BE2C (cell line): ENCODE measurements around the gene PNMA1.

ENCODE experiments used
- DNase-seq: peaks from one replicate; pipeline ENCODE4 v3.0.0-alpha.2; 2020
- H3K27me3 ChIP-seq: fragments of 250-450 bp; sonication (Bioruptor Pico); 2 replicates; pipeline ENCODE4 v1.5.1; 2020; ENCODE audit warnings: mild to moderate bottlenecking
- H3K36me3 ChIP-seq: fragments of 250-450 bp; sonication (Bioruptor Pico); 2 replicates; pipeline ENCODE4 v1.5.1; 2020; ENCODE audit warnings: mild to moderate bottlenecking
- H3K4me1 ChIP-seq: fragments of 250-450 bp; sonication (Bioruptor Pico); 2 replicates; pipeline ENCODE4 v1.5.1; 2020
- H3K4me3 ChIP-seq: 2 replicates; pipeline ENCODE4 v1.5.1; 2011; ENCODE audit warnings: low read depth, low read length
- H3K9me3 ChIP-seq: fragments of 250-450 bp; sonication (Bioruptor Pico); 2 replicates; pipeline ENCODE4 v1.5.1; 2020
- TF ChIP-seq, protein P1 (sequence below): IDR thresholded peaks from 2 replicates; pipeline ENCODE4 v1.5.1; 2012; ENCODE audit warnings: mild to moderate bottlenecking, low read depth, low read length

PNMA1 gene

DNA sequence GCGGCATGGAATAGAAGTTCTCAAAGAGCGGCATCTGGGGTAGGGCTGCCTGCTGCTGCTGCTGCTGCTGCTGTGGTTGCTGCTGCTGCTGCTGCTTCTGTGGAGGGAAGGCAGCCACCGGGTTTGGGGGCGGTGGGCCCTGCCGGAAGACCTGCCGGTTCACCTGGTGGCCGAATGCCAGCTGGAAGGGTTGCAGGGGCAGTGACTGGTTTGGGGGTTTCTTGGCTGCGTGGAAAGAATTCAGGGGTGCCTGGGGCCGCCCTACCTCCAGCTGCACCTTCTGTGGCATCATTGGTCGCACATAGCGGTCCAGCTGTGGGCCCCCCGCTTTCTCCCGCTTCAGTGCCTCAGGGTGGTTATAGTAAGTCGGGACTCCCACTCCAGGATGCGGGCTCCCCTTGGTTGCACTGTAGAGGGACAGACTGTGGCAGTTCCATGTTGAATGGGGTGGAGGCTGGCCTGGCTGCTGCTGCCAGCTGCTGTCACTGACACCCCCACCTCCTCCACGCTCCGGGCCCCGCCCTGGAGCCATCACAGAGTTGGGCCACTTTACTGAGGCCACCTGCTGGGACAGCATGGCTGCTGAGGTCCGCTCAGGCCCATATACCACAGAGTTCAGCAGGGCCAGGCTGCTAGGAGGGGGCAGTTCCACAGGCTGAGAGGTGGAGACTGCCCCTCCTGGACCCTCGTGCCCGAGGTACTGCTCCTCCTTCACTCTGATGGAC is 25.2 kb upstream of the PNMA1 start:
- Histone ChIP-seq H3K4me1 (peaks cover 36% of the 10 kb centered on the region), H3K9me3 (no peaks in the 10 kb centered on the region), H3K4me3 (no peak overlapping the region), H3K27me3 (no peaks in the 10 kb centered on the region), H3K36me3 (peaks cover 34% of the 10 kb centered on the region)
- TF ChIP-seq, protein P1, sequence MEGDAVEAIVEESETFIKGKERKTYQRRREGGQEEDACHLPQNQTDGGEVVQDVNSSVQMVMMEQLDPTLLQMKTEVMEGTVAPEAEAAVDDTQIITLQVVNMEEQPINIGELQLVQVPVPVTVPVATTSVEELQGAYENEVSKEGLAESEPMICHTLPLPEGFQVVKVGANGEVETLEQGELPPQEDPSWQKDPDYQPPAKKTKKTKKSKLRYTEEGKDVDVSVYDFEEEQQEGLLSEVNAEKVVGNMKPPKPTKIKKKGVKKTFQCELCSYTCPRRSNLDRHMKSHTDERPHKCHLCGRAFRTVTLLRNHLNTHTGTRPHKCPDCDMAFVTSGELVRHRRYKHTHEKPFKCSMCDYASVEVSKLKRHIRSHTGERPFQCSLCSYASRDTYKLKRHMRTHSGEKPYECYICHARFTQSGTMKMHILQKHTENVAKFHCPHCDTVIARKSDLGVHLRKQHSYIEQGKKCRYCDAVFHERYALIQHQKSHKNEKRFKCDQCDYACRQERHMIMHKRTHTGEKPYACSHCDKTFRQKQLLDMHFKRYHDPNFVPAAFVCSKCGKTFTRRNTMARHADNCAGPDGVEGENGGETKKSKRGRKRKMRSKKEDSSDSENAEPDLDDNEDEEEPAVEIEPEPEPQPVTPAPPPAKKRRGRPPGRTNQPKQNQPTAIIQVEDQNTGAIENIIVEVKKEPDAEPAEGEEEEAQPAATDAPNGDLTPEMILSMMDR: no peak
- DNase-seq: no peak

DNA sequence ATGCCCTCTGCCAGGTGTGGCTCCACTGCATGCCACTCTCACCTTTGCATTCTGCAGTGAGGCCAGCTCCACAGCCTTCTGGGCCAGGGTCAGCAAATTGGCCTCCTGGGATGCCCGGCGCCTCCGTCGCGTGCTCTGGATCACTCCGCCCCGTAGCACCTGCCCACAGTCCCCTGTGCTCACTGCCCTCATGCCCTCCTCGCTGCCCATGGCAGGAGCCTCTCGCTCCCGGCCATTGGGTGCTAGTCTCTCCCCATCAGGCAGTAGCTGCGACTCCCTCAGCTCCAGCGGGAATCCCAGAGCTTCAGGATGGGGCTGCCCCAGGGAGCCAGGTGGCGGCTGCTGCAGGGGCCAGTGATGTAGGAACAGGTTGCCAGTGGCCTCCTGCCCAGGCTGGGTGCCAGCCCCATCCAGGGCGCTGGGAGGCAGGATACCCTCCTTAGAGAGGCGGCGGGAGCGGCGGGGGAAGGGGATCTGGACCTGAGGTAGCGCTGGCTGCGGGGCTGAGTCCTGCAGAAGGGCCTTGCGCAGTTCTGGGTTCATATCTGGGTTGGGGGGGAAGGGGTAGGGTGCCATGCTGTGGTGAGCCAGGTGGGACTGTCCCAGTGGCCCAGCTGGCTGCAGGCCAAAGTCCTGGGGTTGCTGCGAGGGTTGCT is 24.5 kb upstream of the PNMA1 start:
- DNase-seq: no peak
- peaks cover 29% of the 10 kb centered on the region for H3K4me1 ChIP-seq
- peaks cover 41% of the 10 kb centered on the region for H3K36me3 ChIP-seq

DNA sequence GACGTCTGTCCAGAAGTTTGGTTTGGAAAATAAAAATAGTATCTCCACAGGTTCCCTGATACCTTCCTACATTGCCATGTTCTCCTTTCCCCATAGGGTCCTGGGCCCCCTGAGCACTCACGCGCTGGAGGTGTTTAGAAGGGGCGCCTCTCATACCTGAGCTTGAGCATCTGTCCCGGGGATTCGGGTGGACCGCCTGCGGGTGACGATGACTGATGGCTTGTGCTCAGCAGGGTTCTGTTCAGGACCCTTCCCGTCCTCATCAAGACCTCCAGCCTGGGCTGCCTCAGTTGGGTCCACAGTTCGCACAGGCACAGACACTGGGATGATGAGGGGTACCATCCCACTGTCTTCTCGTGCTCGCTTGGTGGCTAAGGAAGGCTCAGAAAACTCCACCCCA is 22.7 kb upstream of the PNMA1 start:
- no peaks in the 10 kb centered on the region for H3K27me3 ChIP-seq
- H3K9me3 ChIP-seq: no peaks in the 10 kb centered on the region
- H3K36me3 ChIP-seq: peaks cover 46% of the 10 kb centered on the region
- peaks cover 11% of the 10 kb centered on the region for H3K4me1 ChIP-seq
- DNase-seq: no peak
- TF ChIP-seq, protein P1: no peak
- no peak overlapping the region for H3K4me3 ChIP-seq

More for the DNA sequence above, 24.5 kb upstream of the PNMA1 start:
- no peak overlapping the region for H3K4me3 ChIP-seq
- no peaks in the 10 kb centered on the region for H3K27me3 ChIP-seq
- H3K9me3 ChIP-seq: no peaks in the 10 kb centered on the region
- TF ChIP-seq, protein P1: no peak

DNA sequence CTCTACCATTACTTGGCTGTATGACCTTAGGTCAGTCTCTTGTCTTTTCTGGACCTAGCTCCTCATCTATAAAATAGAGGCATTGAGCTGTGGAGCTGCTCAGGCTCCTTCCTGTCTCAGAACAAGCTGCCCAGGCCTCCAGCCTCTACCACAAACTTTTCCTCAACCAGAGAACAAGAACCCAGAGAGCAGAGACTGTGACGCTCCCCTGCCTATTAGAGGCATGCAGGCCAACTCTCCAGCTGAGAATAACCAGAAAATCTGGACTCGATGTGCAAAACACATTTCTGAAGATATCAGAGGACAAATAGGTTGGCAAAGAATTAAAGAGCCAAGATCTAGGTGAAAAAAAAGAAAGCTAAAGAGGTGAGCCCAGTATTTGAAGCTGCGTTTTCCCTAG is 17.8 kb upstream of the PNMA1 start:
- TF ChIP-seq, protein P1: no peak
- DNase-seq: no peak
- no peaks in the 10 kb centered on the region for H3K27me3 ChIP-seq
- peaks cover 6% of the 10 kb centered on the region for H3K4me1 ChIP-seq
- H3K36me3 ChIP-seq: peaks cover 59% of the 10 kb centered on the region
- H3K9me3 ChIP-seq: no peaks in the 10 kb centered on the region
- H3K4me3 ChIP-seq: no peak overlapping the region

GRCh38 chr14:73731111-73731510 is 16.9 kb upstream of the PNMA1 start:
- no peak overlapping the region for H3K4me3 ChIP-seq
- no peak for DNase-seq
- peaks cover 63% of the 10 kb centered on the region for H3K36me3 ChIP-seq

More at GRCh38 chr14:73731111-73731510, 16.9 kb upstream of the PNMA1 start:
- no peaks in the 10 kb centered on the region for H3K27me3 ChIP-seq
- peaks cover 9% of the 10 kb centered on the region for H3K4me1 ChIP-seq
- no peaks in the 10 kb centered on the region for H3K9me3 ChIP-seq
- TF ChIP-seq, protein P1: no peak
